Stimulated activated CD8-positive, alpha-beta memory T cell treated with anti-CD3 and anti-CD28 coated beads, Interleukin-2, amount 100 ng/mL, for 48 hours (primary cell): Measurements from ENCODE around the gene RABEP2.
"Not testable (repeated sequence)": the region's sequence is repeated elsewhere in the genome, so short reads cannot be mapped to it uniquely, and the experiment has no call there.

Source experiments
- DNase-seq, 2 donors: peaks; one replicate each; pipeline ENCODE4 v3.0.0-alpha.2; 2020; ENCODE audit warnings: low read depth in 2 of 2

The RABEP2 gene

DNA sequence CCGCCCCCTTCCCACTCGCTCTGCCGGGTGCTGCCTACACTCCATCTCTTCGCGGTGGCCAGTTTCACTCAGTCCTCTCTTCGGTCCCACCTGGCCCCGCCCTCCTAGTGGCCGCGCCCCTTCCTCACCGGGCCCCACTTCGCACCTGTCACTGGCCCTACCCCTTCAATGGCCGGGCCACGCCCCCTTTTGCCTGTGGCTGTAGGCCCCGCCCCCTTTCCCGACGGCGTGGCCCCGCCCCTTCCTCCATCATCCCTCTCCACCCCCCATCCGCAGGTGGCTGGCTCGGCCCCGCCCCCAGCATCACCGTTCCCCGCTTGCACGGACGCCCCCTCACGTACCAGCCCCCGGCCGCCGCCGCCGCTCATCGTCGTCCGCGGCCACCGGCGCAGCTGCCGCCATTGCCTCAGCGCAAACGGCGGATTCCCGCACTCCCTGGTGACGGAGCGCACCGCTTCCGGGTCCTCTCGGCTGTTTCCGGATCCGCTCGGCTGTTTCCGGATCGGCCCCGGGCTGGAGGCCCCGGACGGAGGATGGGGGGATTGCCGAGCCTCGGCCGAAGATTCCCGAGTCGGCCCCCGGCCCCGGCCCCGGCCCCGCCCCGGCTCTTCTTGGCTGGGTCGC, at the start of gene RABEP2:
Gene RABEP2 (minus strand): TSS at position 477 of the 624 bp plus-strand sequence. CDS start 75 bp downstream, at position 402.
- DNase-seq = peak; percentile 95 to 97

- peak; percentile 91 to 92 for DNase-seq
Measured at GRCh38 chr16:28974437-28975157, 49.6 kb upstream of the RABEP2 start, which contains the start of gene SPNS1. Gene SPNS1 (plus strand): TSS chr16:28974778. CDS start chr16:28975152, 374 bp downstream.

DNA sequence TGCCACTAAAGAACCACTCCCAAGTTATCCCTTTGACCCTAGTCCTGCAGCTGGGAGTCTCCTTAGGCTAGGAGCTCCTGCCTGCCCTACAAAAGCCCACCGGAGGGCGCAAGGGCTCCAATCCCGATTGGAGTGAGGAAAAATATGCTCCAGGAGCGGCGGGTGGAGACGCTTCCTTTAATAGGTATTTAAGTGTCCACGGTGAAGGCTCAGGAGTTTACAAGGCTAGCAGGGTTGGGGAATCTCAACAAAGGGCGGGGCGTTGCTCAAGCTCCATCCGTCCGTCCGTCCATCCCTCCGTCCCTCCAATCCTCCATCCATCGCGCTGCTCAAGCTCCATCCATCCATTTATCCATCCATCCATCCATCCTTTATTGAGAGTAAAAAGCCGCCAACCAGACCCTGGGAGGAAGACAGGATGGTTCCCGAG, 49.0 kb upstream of the RABEP2 start:
- DNase-seq = peak in 1 of 2 donors; percentile 27

- not testable (repeated sequence) for DNase-seq
Measured at GRCh38 chr16:28969696-28970095, 44.7 kb upstream of the RABEP2 start.

DNA sequence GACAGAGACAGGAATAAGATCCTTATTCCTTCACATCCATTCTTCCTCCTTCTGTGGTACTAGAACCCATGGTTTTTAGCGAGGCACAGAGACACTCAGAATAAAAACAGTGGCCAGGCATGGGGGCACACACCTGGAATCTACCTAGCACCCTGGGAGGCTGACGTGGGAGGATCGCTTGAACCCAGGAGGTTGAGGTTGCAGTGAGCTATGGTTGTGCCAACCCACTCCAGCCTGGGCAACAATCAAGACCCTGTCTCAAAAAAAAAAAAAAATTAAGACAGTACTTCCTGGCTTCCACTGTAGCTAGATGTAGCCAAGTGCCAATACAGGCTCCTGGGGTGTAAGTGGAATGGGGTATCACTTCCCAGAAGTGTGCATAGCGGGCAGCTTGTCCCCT, 42.1 kb upstream of the RABEP2 start:
- DNase-seq = no peak

GRCh38 chr16:28964496-28964895, 39.5 kb upstream of the RABEP2 start:
- DNase-seq = no peak

- DNase-seq = no peak
Measured at GRCh38 chr16:28964072-28964471, 39.0 kb upstream of the RABEP2 start.

DNA sequence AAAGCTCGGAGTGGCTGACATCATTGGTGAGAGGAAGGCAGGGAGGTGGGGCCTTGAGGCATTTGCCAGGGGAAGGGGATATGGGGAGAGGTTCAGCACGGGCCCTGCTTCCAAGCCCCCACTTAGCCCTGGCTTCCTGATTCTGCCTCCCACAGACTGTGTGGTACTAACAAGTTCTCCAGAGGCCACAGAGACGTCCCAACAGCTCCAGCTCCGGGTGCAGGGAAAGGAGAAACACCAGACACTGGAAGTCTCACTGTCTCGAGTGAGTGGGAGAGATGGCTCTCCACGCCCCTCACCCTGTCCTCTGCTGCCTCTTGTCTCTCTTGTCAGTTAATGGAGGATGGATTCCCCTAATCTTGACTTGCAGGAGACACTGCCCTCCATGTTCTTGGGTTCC, 33.8 kb upstream of the RABEP2 start:
- DNase-seq = no peak

DNA sequence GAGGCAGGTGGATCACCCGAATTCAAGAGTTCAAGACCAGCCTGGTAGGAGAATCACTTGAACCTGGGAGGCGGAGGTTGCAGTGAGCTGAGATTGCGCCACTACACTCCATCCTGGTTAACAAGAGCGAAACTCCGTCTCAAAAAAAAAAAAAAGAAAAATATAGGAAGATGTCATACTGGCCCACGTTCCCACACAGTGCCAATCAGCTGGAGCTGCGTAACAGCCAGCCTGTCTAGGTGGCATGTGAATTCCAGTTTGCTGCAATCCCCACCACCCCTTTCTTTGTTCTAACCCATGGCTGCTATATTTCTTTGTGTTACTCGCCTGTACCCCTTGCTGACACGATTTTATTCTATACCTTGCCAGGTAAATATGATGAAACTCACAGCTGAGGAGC, 33.2 kb upstream of the RABEP2 start:
- DNase-seq = no peak

DNA sequence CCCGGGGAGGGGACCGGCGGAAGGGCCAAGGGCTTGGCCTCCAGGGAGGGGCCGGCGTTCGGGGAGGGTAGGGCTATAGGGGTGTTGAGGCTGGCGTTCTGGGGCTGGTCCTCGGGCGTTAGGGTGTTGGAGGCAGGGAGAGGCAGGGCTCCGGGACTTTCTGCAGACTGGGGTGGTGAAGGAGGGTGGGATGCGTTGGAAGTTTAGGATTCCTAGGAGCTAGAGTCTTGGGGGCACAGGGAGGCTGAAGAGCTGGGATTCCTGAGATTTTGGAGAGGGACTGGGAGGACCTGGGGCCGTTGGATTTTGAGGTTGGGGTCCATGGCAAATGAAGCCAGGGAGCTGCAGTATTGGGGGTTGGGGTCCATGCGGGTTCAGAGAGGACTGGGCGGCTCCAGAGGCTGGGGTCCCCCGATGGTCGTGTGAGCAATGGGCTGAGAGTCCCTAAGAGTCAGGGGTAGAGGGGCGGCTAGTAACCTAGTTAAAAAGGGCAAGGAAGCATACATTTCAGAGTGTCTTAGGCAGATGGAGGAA, 26.4 kb upstream of the RABEP2 start:
- DNase-seq = no peak

DNA sequence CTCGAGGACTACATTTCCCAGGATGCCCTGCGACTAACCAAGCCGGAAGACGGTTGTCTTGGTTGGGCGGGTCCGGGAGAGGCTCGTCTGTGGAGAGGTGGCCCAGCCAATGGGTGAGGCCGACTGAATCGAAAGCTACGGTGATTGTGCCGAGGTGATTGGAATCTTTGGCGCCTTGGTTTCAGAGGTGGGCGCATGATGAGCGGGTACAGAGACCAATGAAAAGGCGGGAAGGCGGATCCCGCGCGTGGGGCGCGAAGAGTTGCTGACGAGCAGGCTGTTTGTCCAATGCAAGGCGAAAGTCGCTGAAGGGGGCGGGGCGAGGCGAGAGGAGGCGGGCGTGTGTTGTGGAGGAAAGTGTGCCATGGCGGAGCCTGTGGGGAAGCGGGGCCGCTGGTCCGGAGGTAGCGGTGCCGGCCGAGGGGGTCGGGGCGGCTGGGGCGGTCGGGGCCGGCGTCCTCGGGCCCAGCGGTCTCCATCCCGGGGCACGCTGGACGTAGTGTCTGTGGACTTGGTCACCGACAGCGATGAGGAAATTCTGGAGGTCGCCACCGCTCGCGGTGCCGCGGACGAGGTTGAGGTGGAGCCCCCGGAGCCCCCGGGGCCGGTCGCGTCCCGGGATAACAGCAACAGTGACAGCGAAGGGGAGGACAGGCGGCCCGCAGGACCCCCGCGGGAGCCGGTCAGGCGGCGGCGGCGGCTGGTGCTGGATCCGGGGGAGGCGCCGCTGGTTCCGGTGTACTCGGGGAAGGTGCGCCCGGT, 25.8 kb upstream of the RABEP2 start, which contains the start of gene NFATC2IP:
Gene NFATC2IP (plus strand): TSS at position 290 of the 762 bp plus-strand sequence. CDS start 75 bp downstream, at position 365.
- peak; percentile 99 to 100 for DNase-seq

- DNase-seq = no peak
Measured at GRCh38 chr16:28946681-28947080, 21.6 kb upstream of the RABEP2 start.

DNA sequence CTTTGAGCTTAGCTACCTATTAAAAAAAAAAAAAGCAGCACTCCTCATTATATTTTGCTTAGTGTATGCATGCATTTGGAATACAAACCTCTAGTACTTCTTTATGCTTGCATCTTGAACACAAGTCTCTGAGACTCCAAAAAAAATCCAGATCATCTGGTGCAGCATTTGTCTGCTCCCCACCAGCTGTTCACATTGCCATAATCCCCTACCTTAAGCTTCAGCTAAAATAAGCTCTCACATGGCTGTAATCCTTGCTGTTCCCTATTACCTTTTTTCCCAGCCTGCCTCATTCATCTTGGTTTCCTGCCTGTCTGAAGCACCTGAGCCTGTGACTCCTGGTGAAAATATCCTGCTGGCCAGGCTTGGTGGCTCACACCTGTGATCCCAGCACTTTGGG, 18.2 kb upstream of the RABEP2 start:
- DNase-seq = no peak

- not testable (repeated sequence) for DNase-seq
Measured at GRCh38 chr16:28939825-28940224, 14.8 kb upstream of the RABEP2 start.

- no peak for DNase-seq
Measured at GRCh38 chr16:28938721-28939120, 13.7 kb upstream of the RABEP2 start.

DNA sequence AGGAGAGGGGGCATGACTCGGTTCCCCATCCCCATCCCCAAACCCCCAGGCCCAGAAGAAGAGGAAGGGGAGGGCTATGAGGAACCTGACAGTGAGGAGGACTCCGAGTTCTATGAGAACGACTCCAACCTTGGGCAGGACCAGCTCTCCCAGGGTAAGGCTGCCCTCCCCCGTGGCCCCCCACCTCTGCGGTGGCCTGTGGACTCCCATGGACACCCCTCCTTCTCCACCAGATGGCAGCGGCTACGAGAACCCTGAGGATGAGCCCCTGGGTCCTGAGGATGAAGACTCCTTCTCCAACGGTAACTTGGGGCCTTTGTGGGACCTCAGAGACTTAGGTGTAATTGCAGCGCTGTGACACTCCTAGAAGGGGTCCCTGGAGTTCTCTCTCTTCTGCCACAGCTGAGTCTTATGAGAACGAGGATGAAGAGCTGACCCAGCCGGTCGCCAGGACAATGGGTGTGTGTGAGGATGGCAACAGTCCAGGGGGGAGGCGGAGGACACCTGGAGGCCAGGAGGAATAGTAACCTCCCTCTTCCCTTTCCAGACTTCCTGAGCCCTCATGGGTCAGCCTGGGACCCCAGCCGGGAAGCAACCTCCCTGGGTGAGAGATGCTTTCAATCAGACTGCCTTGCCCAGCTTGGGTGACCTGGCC, 12.3 kb upstream of the RABEP2 start:
- no peak for DNase-seq

DNA sequence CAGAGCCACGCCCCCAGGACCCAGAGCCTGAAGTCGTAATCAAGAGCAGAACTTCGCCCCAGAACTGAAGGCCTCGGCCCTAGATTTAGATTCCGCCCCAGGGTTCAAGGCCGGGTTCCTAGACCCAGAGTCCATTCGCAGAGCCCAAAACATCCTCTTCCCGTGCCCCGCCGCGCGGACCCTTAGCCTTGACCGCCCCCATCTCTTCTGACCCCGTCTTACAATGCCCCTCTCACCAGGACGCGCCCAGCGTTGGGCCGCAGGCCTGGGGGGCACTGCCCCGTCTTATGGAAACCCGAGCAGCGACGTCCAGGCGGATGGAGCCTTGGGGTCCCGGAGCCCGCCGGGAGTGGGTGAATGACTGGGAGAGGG, 11.7 kb upstream of the RABEP2 start:
- no peak for DNase-seq

- DNase-seq = peak; percentile 73 to 85
Measured at GRCh38 chr16:28935924-28936783, 11.1 kb upstream of the RABEP2 start.

GRCh38 chr16:28935346-28935745, 10.3 kb upstream of the RABEP2 start:
- no peak for DNase-seq

- DNase-seq = no peak
Measured at GRCh38 chr16:28933171-28933570, 8.1 kb upstream of the RABEP2 start.
